Karpas-422 (cell line): ENCODE measurements around the gene FANCG. TPM values are rescaled to one million over a fixed set of nuclear protein-coding genes. Genes with fewer than 3 reads are reported as not detected.

Source experiments
- DNase-seq: peaks from one replicate; pipeline ENCODE4 v3.0.0-alpha.2; 2015
- H2AFZ ChIP-seq: fragments of 200-600 bp; sonication (generic); 2 replicates; pipeline ENCODE4 v1.6.1; 2014; ENCODE audit warnings: antibody characterized with exemption, low read length, mixed read lengths
- H3K27ac ChIP-seq: fragments of 200-600 bp; sonication (generic); 2 replicates; pipeline ENCODE4 v1.5.1; 2014; ENCODE audit warnings: mild to moderate bottlenecking, low read length, moderate library complexity
- H3K27me3 ChIP-seq: fragments of 200-600 bp; sonication (generic); 2 replicates; pipeline ENCODE4 v1.6.1; 2014; ENCODE audit warnings: low read length, mixed read lengths
- H3K36me3 ChIP-seq: fragments of 200-600 bp; sonication (generic); 2 replicates; pipeline ENCODE4 v1.6.1; 2014; ENCODE audit warnings: low read length, mixed read lengths; ENCODE audit not compliant: insufficient read depth
- H3K4me1 ChIP-seq: fragments of 200-600 bp; sonication (generic); 2 replicates; pipeline ENCODE4 v1.6.1; 2014; ENCODE audit warnings: mild to moderate bottlenecking, low read length, mixed read lengths
- H3K4me2 ChIP-seq: fragments of 200-600 bp; sonication (generic); 2 replicates; pipeline ENCODE4 v1.6.1; 2014; ENCODE audit warnings: low read length, low read depth, mild to moderate bottlenecking; ENCODE audit not compliant: poor library complexity, severe bottlenecking
- H3K4me3 ChIP-seq: fragments of 200-600 bp; sonication (generic); 2 replicates; pipeline ENCODE4 v1.5.1; 2014; ENCODE audit warnings: mild to moderate bottlenecking, antibody characterized with exemption, low read length, mixed read lengths
- H3K79me2 ChIP-seq: fragments of 200-600 bp; sonication (generic); 2 replicates; pipeline ENCODE4 v1.6.1; 2014; ENCODE audit warnings: mild to moderate bottlenecking, low read length, mixed read lengths
- H3K9ac ChIP-seq: fragments of 200-600 bp; sonication (generic); 2 replicates; pipeline ENCODE4 v1.6.0; 2014; ENCODE audit warnings: low read length
- H3K9me2 ChIP-seq: fragments of 200-600 bp; sonication (generic), shearing (Covaris generic); replicated peaks from 2 replicates; pipeline ENCODE4 v1.6.0; 2014; ENCODE audit warnings: mild to moderate bottlenecking, low read length, moderate library complexity; ENCODE audit not compliant: insufficient read depth
- H3K9me3 ChIP-seq: fragments of 300-700, 200-600 bp; sonication (generic); 2 replicates; pipeline ENCODE4 v1.6.1; 2014; ENCODE audit warnings: low read length, mixed read lengths
- H4K20me1 ChIP-seq: fragments of 200-600 bp; sonication (generic); 2 replicates; pipeline ENCODE4 v1.6.1; 2014; ENCODE audit warnings: mild to moderate bottlenecking, antibody characterized with exemption, low read length, low read depth; ENCODE audit not compliant: insufficient read depth
- small RNA-seq: library from RNA; depleted of rRNA; stranded (forward); fragments of <200 nt; gene quantifications from one replicate; pipeline ENCODE3, GENCODE V24; 2014
- total RNA-seq: library from RNA; depleted of rRNA; stranded (reverse); fragments of >200 nt; shearing (Covaris generic); gene quantifications from 2 replicates; pipeline ENCODE4 v1.2.3, GENCODE V29; 2014; ENCODE audit warnings: low replicate concordance; rRNA removed

FANCG gene
- total RNA-seq, 1 experiment from 2014 or later = 38.8 TPM

- Histone ChIP-seq H3K9ac (no peak overlapping the region), H4K20me1 (no peaks in the 10 kb centered on the region), H3K9me3 (no peaks in the 10 kb centered on the region), H3K36me3 (peaks cover 8% of the 10 kb centered on the region; the same call in 1 of the 2 replicates), H3K4me1 (peaks cover 30% of the 10 kb centered on the region), H3K27me3 (no peaks in the 10 kb centered on the region), H3K9me2 (no peaks in the 10 kb centered on the region), H3K4me3 (no peak overlapping the region), H3K4me2 (no peak overlapping the region), H3K27ac (no peak overlapping the region), H2AFZ (no peak overlapping the region), H3K79me2 (no peaks in the 10 kb centered on the region)
- DNase-seq = no peak
Observed at GRCh38 chr9:35029852-35030251, 49.9 kb downstream of the FANCG start.

- Histone ChIP-seq H4K20me1 (no peaks in the 10 kb centered on the region), H3K9ac (no peak overlapping the region), H3K27ac (peak overlapping the region; percentile 53; the same call in 1 of the 2 replicates), H3K4me3 (no peak overlapping the region), H3K4me2 (peak overlapping the region; percentile 16), H3K36me3 (peaks cover 8% of the 10 kb centered on the region; the same call in 1 of the 2 replicates), H3K9me3 (no peaks in the 10 kb centered on the region), H3K4me1 (peaks cover 30% of the 10 kb centered on the region), H3K79me2 (no peaks in the 10 kb centered on the region), H3K27me3 (no peaks in the 10 kb centered on the region), H3K9me2 (no peaks in the 10 kb centered on the region), H2AFZ (no peak overlapping the region)
- no peak for DNase-seq
Observed at GRCh38 chr9:35029241-35029640, 50.5 kb downstream of the FANCG start.

- Histone ChIP-seq H3K4me2 (peak overlapping the region; percentile 16), H2AFZ (no peak overlapping the region; the same call in 1 of the 2 replicates)
Observed at GRCh38 chr9:35028341-35028740, 51.4 kb downstream of the FANCG start.

GRCh38 chr9:35027860-35028259, 51.9 kb downstream of the FANCG start:
- Histone ChIP-seq H3K9ac (no peak overlapping the region), H3K27me3 (no peaks in the 10 kb centered on the region), H3K9me2 (no peaks in the 10 kb centered on the region)

More at GRCh38 chr9:35028341-35028740, 51.4 kb downstream of the FANCG start:
- Histone ChIP-seq H3K27me3 (no peaks in the 10 kb centered on the region), H3K27ac (peak overlapping the region; percentile 53), H3K9me2 (no peaks in the 10 kb centered on the region), H3K79me2 (no peaks in the 10 kb centered on the region), H3K9ac (peak overlapping the region; percentile 16; the same call in 1 of the 2 replicates), H3K36me3 (peaks cover 8% of the 10 kb centered on the region; the same call in 1 of the 2 replicates), H3K4me1 (peaks cover 30% of the 10 kb centered on the region), H3K4me3 (no peak overlapping the region), H4K20me1 (no peaks in the 10 kb centered on the region), H3K9me3 (no peaks in the 10 kb centered on the region)
- no peak for DNase-seq

DNA sequence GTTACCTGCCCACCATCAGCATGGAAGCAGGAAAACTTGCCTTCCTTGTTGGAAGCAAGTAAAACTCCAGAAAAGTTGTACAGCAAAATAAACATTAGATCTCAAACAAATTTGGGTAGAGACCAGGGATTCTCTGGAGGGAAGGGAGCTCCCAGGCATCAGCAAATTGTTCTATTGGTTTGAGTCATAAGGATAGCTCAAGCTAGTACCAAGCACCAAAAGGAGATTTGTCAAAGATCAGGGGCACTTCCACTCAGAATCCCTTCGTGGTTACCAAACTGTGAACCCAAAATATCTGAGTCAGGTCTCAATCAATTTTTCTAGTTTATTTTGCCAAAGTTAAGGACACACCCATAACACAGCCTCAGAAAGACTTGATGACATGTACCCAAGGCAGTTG, 52.4 kb downstream of the FANCG start:
- no peak overlapping the region for H3K9ac ChIP-seq
- H3K4me3 ChIP-seq = no peak overlapping the region
- H2AFZ ChIP-seq = no peak overlapping the region
- H3K4me1 ChIP-seq = peaks cover 30% of the 10 kb centered on the region
- no peaks in the 10 kb centered on the region for H3K79me2 ChIP-seq
- no peaks in the 10 kb centered on the region for H3K9me3 ChIP-seq
- no peak overlapping the region for H3K4me2 ChIP-seq
- no peaks in the 10 kb centered on the region for H3K27me3 ChIP-seq
- DNase-seq = no peak
- no peaks in the 10 kb centered on the region for H4K20me1 ChIP-seq
- peaks cover 8% of the 10 kb centered on the region; the same call in 1 of the 2 replicates for H3K36me3 ChIP-seq
- H3K9me2 ChIP-seq = no peaks in the 10 kb centered on the region
- peak overlapping the region; percentile 53 for H3K27ac ChIP-seq

More at GRCh38 chr9:35027860-35028259, 51.9 kb downstream of the FANCG start:
- Histone ChIP-seq H3K79me2 (no peaks in the 10 kb centered on the region), H3K36me3 (peaks cover 8% of the 10 kb centered on the region; the same call in 1 of the 2 replicates), H2AFZ (no peak overlapping the region), H3K27ac (peak overlapping the region; percentile 53), H3K4me3 (no peak overlapping the region), H4K20me1 (no peaks in the 10 kb centered on the region), H3K4me2 (peak overlapping the region; percentile 16), H3K9me3 (no peaks in the 10 kb centered on the region), H3K4me1 (peaks cover 30% of the 10 kb centered on the region)
- DNase-seq = no peak

DNA sequence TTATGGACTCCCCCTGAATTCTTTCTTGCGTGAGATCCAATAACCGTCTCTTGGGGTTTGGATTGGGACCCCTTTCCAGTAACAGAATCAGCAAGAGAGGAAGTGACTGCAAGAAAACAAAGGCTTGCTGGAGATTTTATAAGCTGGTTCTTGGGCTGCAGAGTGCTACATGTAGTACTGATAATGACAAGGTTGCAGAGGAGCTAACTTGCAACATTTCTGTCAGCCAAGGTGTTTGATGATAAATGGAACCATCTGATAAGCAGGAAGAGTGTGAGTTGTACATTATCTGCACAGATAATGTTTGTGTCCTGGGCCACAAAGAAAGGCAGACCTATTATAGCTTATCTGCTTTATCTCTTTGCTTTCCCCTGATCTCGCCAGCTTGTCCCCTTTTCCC, 53.1 kb downstream of the FANCG start:
- Histone ChIP-seq H3K79me2 (no peaks in the 10 kb centered on the region), H3K4me1 (peaks cover 30% of the 10 kb centered on the region), H3K4me3 (no peak overlapping the region), H3K9me3 (no peaks in the 10 kb centered on the region), H3K27ac (no peak overlapping the region), H3K27me3 (no peaks in the 10 kb centered on the region), H3K9ac (no peak overlapping the region), H3K9me2 (no peaks in the 10 kb centered on the region), H2AFZ (no peak overlapping the region), H3K4me2 (no peak overlapping the region), H3K36me3 (peaks cover 8% of the 10 kb centered on the region; the same call in 1 of the 2 replicates), H4K20me1 (no peaks in the 10 kb centered on the region)
- no peak for DNase-seq

Small RNA genes within 50 kb of the gene (small RNA-seq; reads per million reads assigned to genes)
- gene RN7SL338P = not detected

Other genes starting within 250 kb of the FANCG start
- not detected in 2 replicates for gene PHF24, start 121.7 kb downstream of the FANCG start, total RNA-seq
- gene DNAJB5, start 90.2 kb downstream of the FANCG start, total RNA-seq = 2.7 and 6.8 TPM in 2 replicates
- gene VCP, start 7.3 kb downstream of the FANCG start, total RNA-seq = 157 and 183 TPM in 2 replicates
- 25.1 and 29.3 TPM in 2 replicates for gene PIGO, start 16.6 kb upstream of the FANCG start, total RNA-seq
- 141 and 250 TPM in 2 replicates for gene STOML2, start 23.2 kb upstream of the FANCG start, total RNA-seq
- gene ATOSB, start 35.9 kb upstream of the FANCG start, total RNA-seq = 3.2 and 3.5 TPM in 2 replicates
- not detected in 2 replicates for gene UNC13B, start 82.1 kb upstream of the FANCG start, total RNA-seq